Nephron (organoid): Measurements from ENCODE around the gene ITGA1.

Experiments
- H3K27ac Mint-ChIP-seq, 3 experiments: 2 replicates each; pipeline ENCODE4 v1.8.0; 2020; ENCODE audit warnings: mixed read lengths in 3 of 3, mild to moderate bottlenecking in 2 of 3, moderate library complexity in 1 of 3
- H3K27me3 Mint-ChIP-seq: 2 replicates; pipeline ENCODE4 v1.8.0; 2021; ENCODE audit warnings: low read depth, mild to moderate bottlenecking, moderate library complexity, mixed read lengths
- H3K36me3 Mint-ChIP-seq: 2 replicates; pipeline ENCODE4 v1.8.0; 2020; ENCODE audit warnings: low read depth, mixed read lengths
- H3K4me1 Mint-ChIP-seq: 2 replicates; pipeline ENCODE4 v1.8.0; 2020; ENCODE audit warnings: mixed read lengths
- H3K4me3 Mint-ChIP-seq, 3 experiments: 2 replicates each; pipeline ENCODE4 v1.8.0; 2020; ENCODE audit warnings: mild to moderate bottlenecking in 3 of 3, mixed read lengths in 3 of 3, moderate library complexity in 2 of 3
- H3K9me3 Mint-ChIP-seq: 2 replicates; pipeline ENCODE4 v1.8.0; 2020; ENCODE audit warnings: mixed read lengths
- CTCF ChIP-seq, 3 experiments: fragments of 200-600 bp; sonication (generic); IDR thresholded peaks; one replicate each; pipeline ENCODE4 v1.5.0; 2021; ENCODE audit warnings: antibody characterized with exemption in 3 of 3; ENCODE audit not compliant: unreplicated experiment in 3 of 3

ITGA1 gene

GRCh38 chr5:52880541-52880940 is 92.8 kb downstream of the ITGA1 start:
- TF ChIP-seq CTCF (IDR thresholded peaks at IDR 0.05; ENCODE audit: unreplicated experiment in 3 of 3): no peak
- Mint-ChIP-seq H3K36me3 (peaks cover 7% of the 10 kb centered on the region), H3K4me3 (no peak overlapping the region), H3K27ac (peak overlapping the region in 2 of 3 experiments; percentile 26 to 36), H3K4me1 (peaks cover 26% of the 10 kb centered on the region), H3K27me3 (peaks cover 3% of the 10 kb centered on the region), H3K9me3 (no peaks in the 10 kb centered on the region)

DNA sequence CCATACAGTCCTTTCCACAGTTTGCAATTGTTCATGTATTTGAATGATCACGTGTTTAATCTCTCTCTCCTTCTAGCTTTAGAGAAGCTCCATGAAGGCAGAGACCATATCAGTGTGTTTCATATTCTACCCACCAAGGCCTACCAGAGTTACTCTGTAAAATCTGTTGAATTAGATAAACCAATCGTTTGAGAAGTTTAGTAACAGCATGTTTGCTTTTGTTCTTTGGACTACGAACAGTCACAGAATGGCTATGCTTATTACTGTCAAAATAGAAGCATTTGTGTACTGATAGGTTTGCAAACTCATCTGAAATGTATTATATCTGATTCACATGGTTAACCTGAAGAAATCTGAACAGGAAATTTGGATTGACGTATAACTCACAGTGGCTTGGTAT is 93.8 kb downstream of the ITGA1 start:
- no peak for TF ChIP-seq CTCF (IDR thresholded peaks at IDR 0.05; ENCODE audit: unreplicated experiment in 3 of 3)
- Mint-ChIP-seq H3K4me3 (no peak overlapping the region), H3K4me1 (peaks cover 29% of the 10 kb centered on the region)

DNA sequence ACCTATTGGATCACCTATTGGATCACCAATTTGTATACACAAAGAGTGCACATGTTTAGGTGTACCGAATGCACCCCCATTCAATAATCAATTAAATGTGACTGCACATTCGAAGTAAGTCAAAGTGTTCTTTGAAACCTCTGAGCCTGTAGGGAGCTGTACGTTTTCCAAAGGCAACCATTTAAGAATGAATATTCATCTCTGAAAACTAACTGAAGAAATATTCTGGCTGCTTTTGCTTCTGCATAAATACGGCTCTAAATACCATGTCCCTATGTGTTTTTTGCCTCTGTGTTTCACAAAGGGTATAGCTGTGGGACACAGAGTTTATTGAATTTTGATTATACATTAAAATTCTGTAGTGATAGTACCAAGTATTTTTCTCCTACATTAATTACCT is 95.4 kb downstream of the ITGA1 start:
- Mint-ChIP-seq H3K36me3 (peaks cover 19% of the 10 kb centered on the region), H3K27me3 (peaks cover 4% of the 10 kb centered on the region), H3K9me3 (no peaks in the 10 kb centered on the region), H3K4me3 (no peak overlapping the region), H3K27ac (no peak overlapping the region), H3K4me1 (peaks cover 30% of the 10 kb centered on the region)
- TF ChIP-seq CTCF (IDR thresholded peaks at IDR 0.05; ENCODE audit: unreplicated experiment in 3 of 3): no peak

More for the DNA sequence above, 93.8 kb downstream of the ITGA1 start:
- peaks cover 3% of the 10 kb centered on the region for H3K27me3 Mint-ChIP-seq
- no peak overlapping the region for H3K27ac Mint-ChIP-seq
- no peaks in the 10 kb centered on the region for H3K9me3 Mint-ChIP-seq
- H3K36me3 Mint-ChIP-seq: peaks cover 7% of the 10 kb centered on the region

- no peak for TF ChIP-seq CTCF (IDR thresholded peaks at IDR 0.05; ENCODE audit: unreplicated experiment in 3 of 3)
- Mint-ChIP-seq H3K36me3 (peaks cover 24% of the 10 kb centered on the region), H3K27ac (peak overlapping the region in 2 of 3 experiments; percentile 19 to 69), H3K9me3 (no peaks in the 10 kb centered on the region), H3K27me3 (peaks cover 4% of the 10 kb centered on the region), H3K4me1 (peaks cover 24% of the 10 kb centered on the region), H3K4me3 (no peak overlapping the region)
Observed at GRCh38 chr5:52884453-52884852, 96.7 kb downstream of the ITGA1 start.

DNA sequence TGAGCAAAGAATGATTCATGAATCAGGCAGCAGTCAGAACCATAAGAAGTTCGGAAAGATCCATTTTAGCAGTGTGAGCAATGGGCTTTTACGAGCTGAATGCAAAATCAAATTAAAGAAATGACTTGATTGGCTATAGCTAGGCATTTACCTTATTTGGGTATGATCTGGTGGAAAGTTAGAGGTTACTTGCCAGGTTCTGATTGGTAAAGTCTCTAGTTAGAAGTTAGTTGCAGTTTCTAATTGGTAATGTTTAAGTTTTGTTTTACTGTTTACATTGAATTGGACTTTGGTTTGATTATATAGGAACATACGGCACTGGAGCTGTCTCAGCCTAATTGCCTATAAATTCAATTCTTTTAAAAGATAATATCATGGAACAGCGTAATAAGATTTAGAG is 97.9 kb downstream of the ITGA1 start:
- H3K27me3 Mint-ChIP-seq: peaks cover 4% of the 10 kb centered on the region
- H3K36me3 Mint-ChIP-seq: peaks cover 25% of the 10 kb centered on the region
- H3K4me3 Mint-ChIP-seq: no peak overlapping the region
- peaks cover 24% of the 10 kb centered on the region for H3K4me1 Mint-ChIP-seq
- H3K9me3 Mint-ChIP-seq: no peaks in the 10 kb centered on the region
- peak overlapping the region in 1 of 3 experiments; percentile 15 for H3K27ac Mint-ChIP-seq
- TF ChIP-seq CTCF (IDR thresholded peaks at IDR 0.05; ENCODE audit: unreplicated experiment in 3 of 3): no peak

- no peaks in the 10 kb centered on the region for H3K9me3 Mint-ChIP-seq
Observed at GRCh38 chr5:52886206-52886605, 98.5 kb downstream of the ITGA1 start.

More at GRCh38 chr5:52886206-52886605, 98.5 kb downstream of the ITGA1 start:
- TF ChIP-seq CTCF (IDR thresholded peaks at IDR 0.05; ENCODE audit: unreplicated experiment in 3 of 3): no peak
- Mint-ChIP-seq H3K27me3 (peaks cover 4% of the 10 kb centered on the region), H3K4me1 (peaks cover 24% of the 10 kb centered on the region), H3K27ac (peak overlapping the region in 2 of 3 experiments; percentile 15 to 69), H3K4me3 (no peak overlapping the region), H3K36me3 (peaks cover 28% of the 10 kb centered on the region)
